ENCODE data around the gene CFAP210. TPM values are rescaled to one million over a fixed set of nuclear protein-coding genes. Genes with fewer than 3 reads are reported as not detected.
"Not testable (repeated sequence)": the region's sequence is repeated elsewhere in the genome, so short reads cannot be mapped to it uniquely, and the experiment has no call there.

CFAP210 gene
- total RNA-seq, 6 donors from 2014 or later = 1.4 to 14.7 (median 2.6) TPM; not detected in 1

GRCh38 chr2:169696381-169696780, 2.2 kb upstream of the CFAP210 start:
- TF ChIP-seq CTCF (IDR thresholded peaks at IDR 0.05) (no peak), POLR2A (IDR thresholded peaks at IDR 0.05) (no peak), EP300 (IDR thresholded peaks at IDR 0.05) (no peak), POLR2AphosphoS5 (IDR thresholded peaks at IDR 0.05) (no peak)
- no peaks in the 10 kb centered on the region for H3K27me3 ChIP-seq
- no peak overlapping the region for H3K4me3 ChIP-seq
- peaks cover 0 to 3% (median 0%) of the 10 kb centered on the region in 4 donors for H3K36me3 ChIP-seq
- DNase-seq (no peak), ATAC-seq (ENCODE audit: low FRiP score in 2 of 2) (no peak)
- H3K4me1 ChIP-seq = peaks cover 7 to 24% (median 9%) of the 10 kb centered on the region in 4 donors
- H3K9me3 ChIP-seq = no peaks in the 10 kb centered on the region
- H3K27ac ChIP-seq = no peak overlapping the region

GRCh38 chr2:169694894-169695260, 672 bp upstream of the CFAP210 start:
- H3K4me1 ChIP-seq = peaks cover 7 to 24% (median 9%) of the 10 kb centered on the region in 4 donors
- H3K27ac ChIP-seq = peak overlapping the region; percentile 87 to 94 (median 91)
- no peaks in the 10 kb centered on the region for H3K9me3 ChIP-seq
- TF ChIP-seq EP300 (IDR thresholded peaks at IDR 0.05) (no peak), POLR2AphosphoS5 (IDR thresholded peaks at IDR 0.05) (no peak), POLR2A (IDR thresholded peaks at IDR 0.05) (no peak), CTCF (IDR thresholded peaks at IDR 0.05) (no peak)
- WGBS, 2 donors = 27 to 31% methylated on average over 8 of the region's 8 CpGs
- DNase-seq (no peak), ATAC-seq (ENCODE audit: low FRiP score in 2 of 2) (no peak)
- peak overlapping the region; percentile 68 to 87 (median 81) for H3K4me3 ChIP-seq
- peaks cover 0 to 3% (median 0%) of the 10 kb centered on the region in 4 donors for H3K36me3 ChIP-seq
- H3K27me3 ChIP-seq = no peaks in the 10 kb centered on the region

GRCh38 chr2:169693360-169693759, 845 bp downstream of the CFAP210 start:
- Histone ChIP-seq H3K27me3 (no peaks in the 10 kb centered on the region), H3K27ac (peak overlapping the region in 1 of 4 donors; percentile 94), H3K4me1 (peaks cover 7 to 24% (median 9%) of the 10 kb centered on the region in 4 donors), H3K9me3 (no peaks in the 10 kb centered on the region), H3K36me3 (no peaks in the 10 kb centered on the region), H3K4me3 (peak overlapping the region in 3 of 4 donors; percentile 80 to 87 (median 82))
- DNase-seq (no peak), ATAC-seq (ENCODE audit: low FRiP score in 2 of 2) (no peak)
- 10 to 16% methylated on average over 4 of the region's 4 CpGs for WGBS, 2 donors
- TF ChIP-seq POLR2AphosphoS5 (IDR thresholded peaks at IDR 0.05) = no peak

GRCh38 chr2:169692718-169693117, 1.5 kb downstream of the CFAP210 start:
- TF ChIP-seq EP300 (IDR thresholded peaks at IDR 0.05) (no peak), CTCF (IDR thresholded peaks at IDR 0.05) (no peak), POLR2AphosphoS5 (IDR thresholded peaks at IDR 0.05) (no peak), POLR2A (IDR thresholded peaks at IDR 0.05) (no peak)
- DNase-seq (no peak), ATAC-seq (ENCODE audit: low FRiP score in 2 of 2) (no peak)
- 58 to 75% methylated on average over 3 of the region's 3 CpGs for WGBS, 2 donors
- H3K27ac ChIP-seq = no peak overlapping the region
- H3K4me3 ChIP-seq = no peak overlapping the region
- H3K27me3 ChIP-seq = no peaks in the 10 kb centered on the region
- peaks cover 7 to 24% (median 9%) of the 10 kb centered on the region in 4 donors for H3K4me1 ChIP-seq
- H3K9me3 ChIP-seq = no peaks in the 10 kb centered on the region
- no peaks in the 10 kb centered on the region for H3K36me3 ChIP-seq

- Histone ChIP-seq H3K36me3 (no peaks in the 10 kb centered on the region), H3K27ac (no peak overlapping the region), H3K4me1 (peaks cover 7 to 24% (median 9%) of the 10 kb centered on the region in 4 donors), H3K9me3 (no peaks in the 10 kb centered on the region), H3K27me3 (no peaks in the 10 kb centered on the region), H3K4me3 (no peak overlapping the region)
- WGBS, 2 donors = 67 to 85% methylated on average over 1 of the region's 1 CpG
- ATAC-seq (ENCODE audit: low FRiP score in 2 of 2) = no peak
- DNase-seq = no peak
- TF ChIP-seq POLR2AphosphoS5 (IDR thresholded peaks at IDR 0.05) (no peak), POLR2A (IDR thresholded peaks at IDR 0.05) (no peak), EP300 (IDR thresholded peaks at IDR 0.05) (no peak), CTCF (IDR thresholded peaks at IDR 0.05) (no peak)
Measured at GRCh38 chr2:169690958-169691357, 3.2 kb downstream of the CFAP210 start.

GRCh38 chr2:169687943-169688342, 6.3 kb downstream of the CFAP210 start:
- not testable (repeated sequence) for H3K27ac ChIP-seq; H3K9me3 ChIP-seq; H3K36me3 ChIP-seq; ATAC-seq (ENCODE audit: low FRiP score in 2 of 2); DNase-seq; H3K4me1 ChIP-seq; H3K4me3 ChIP-seq; H3K27me3 ChIP-seq

GRCh38 chr2:169686825-169687224, 7.4 kb downstream of the CFAP210 start:
- WGBS, 2 donors = 82 to 90% methylated on average over 4 of the region's 4 CpGs
- ATAC-seq (ENCODE audit: low FRiP score in 2 of 2); H3K9me3 ChIP-seq; H3K36me3 ChIP-seq; DNase-seq; H3K4me1 ChIP-seq; H3K27me3 ChIP-seq; H3K4me3 ChIP-seq; H3K27ac ChIP-seq: not testable (repeated sequence)

GRCh38 chr2:169684712-169685111, 9.5 kb downstream of the CFAP210 start:
- DNase-seq; H3K27ac ChIP-seq; H3K4me1 ChIP-seq; ATAC-seq (ENCODE audit: low FRiP score in 2 of 2); H3K27me3 ChIP-seq; H3K4me3 ChIP-seq; H3K9me3 ChIP-seq; H3K36me3 ChIP-seq: not testable (repeated sequence)
- WGBS, 2 donors = 96 to 100% methylated on average over 2 of the region's 2 CpGs

Measured in upper lobe of left lung (tissue), 6 donors.